Lung (tissue), 12 donors: ENCODE measurements around the gene LPAR1. TPM values are rescaled to one million over a fixed set of nuclear protein-coding genes. Genes with fewer than 3 reads are reported as not detected.
"Not testable (repeated sequence)": the region's sequence is repeated elsewhere in the genome, so short reads cannot be mapped to it uniquely, and the experiment has no call there.

ENCODE experiments used
- ATAC-seq: fragments of 200-7000 bp; cut with Tn5 transposase; one replicate; pipeline ENCODE4 v1.9.1; 2020; ENCODE audit warnings: moderate number of reproducible peaks; ENCODE audit not compliant: insufficient read depth, low FRiP score
- DNase-seq, 3 donors: peaks; one replicate each; pipeline ENCODE4 v3.0.0-alpha.2; 2013 to 2017
- H3K27ac ChIP-seq, 2 donors: one replicate each; pipeline ENCODE4 v1.5.1; 2013; ENCODE audit warnings: mild to moderate bottlenecking in 2 of 2, moderate library complexity in 2 of 2, control low read depth in 1 of 2, inconsistent platforms in 1 of 2, low read depth in 1 of 2, low read length in 1 of 2
- H3K27me3 ChIP-seq, 3 donors: one replicate each; pipeline ENCODE4 v1.5.1; 2013; ENCODE audit warnings: low read length in 2 of 3; ENCODE audit not compliant: control insufficient read depth in 3 of 3, insufficient read depth in 3 of 3
- H3K36me3 ChIP-seq, 4 donors: one replicate each; pipeline ENCODE4 v1.5.1; 2013; ENCODE audit warnings: low read length in 4 of 4, mild to moderate bottlenecking in 1 of 4, moderate library complexity in 1 of 4; ENCODE audit not compliant: control insufficient read depth in 4 of 4, insufficient read depth in 4 of 4
- H3K4me1 ChIP-seq, 5 donors: one replicate each; pipeline ENCODE4 v1.5.1; 2013; ENCODE audit warnings: low read length in 5 of 5, mild to moderate bottlenecking in 2 of 5, moderate library complexity in 1 of 5; ENCODE audit not compliant: control insufficient read depth in 5 of 5, insufficient read depth in 5 of 5
- H3K4me3 ChIP-seq: one replicate; pipeline ENCODE4 v1.5.1; 2013; ENCODE audit warnings: mild to moderate bottlenecking, control low read depth, moderate library complexity
- H3K9ac ChIP-seq, 2 donors: one replicate each; pipeline ENCODE4 v1.5.1; 2013; ENCODE audit warnings: low read length in 2 of 2, control low read depth in 1 of 2; ENCODE audit not compliant: insufficient read depth in 1 of 2
- H3K9me3 ChIP-seq, 4 donors: one replicate each; pipeline ENCODE4 v1.5.1; 2013; ENCODE audit warnings: low read length in 3 of 4, mild to moderate bottlenecking in 1 of 4, moderate library complexity in 1 of 4; ENCODE audit not compliant: control insufficient read depth in 4 of 4, insufficient read depth in 3 of 4
- CTCF ChIP-seq: IDR thresholded peaks from 2 replicates; pipeline ENCODE4 v1.5.1; 2012; ENCODE audit warnings: mild to moderate bottlenecking; ENCODE audit errors: control extremely low read depth, extremely low read depth
- WGBS, 2 donors: extraction: QIAGEN DNeasy Blood & Tissue Kit; methylation state at CpG; one replicate each; pipeline ENCODE4 v1.1.7; 2013; 5-methylcytosine and 5-hydroxymethylcytosine counted together
- polyA plus RNA-seq, 2 donors: library from polyadenylated mRNA; stranded (reverse); fragments of 200-250 nt; gene quantifications; one replicate each; pipeline ENCODE4 v1.2.1, GENCODE V29; 2013
- total RNA-seq, 2 donors: library from RNA; depleted of rRNA in 1 of 2; stranded (reverse); fragments of >200 nt in 1 of 2; gene quantifications; one replicate each; pipeline ENCODE4 v1.2.1, GENCODE V29; 2014 to 2021
- donor health status: control.
- donor health status: control.
- donor health status: Bipolar disorder and iron deficiency.
- donor health status: healthy.
- donor health status: DM: yes; HTN: yes; CAD: no.

The LPAR1 gene
- total and polyA plus RNA-seq, 4 donors, result 5.2 to 47.6 (median 23.3) TPM

- Histone ChIP-seq H3K4me3 (no peak overlapping the region), H3K27ac (no peak overlapping the region), H3K9me3 (no peaks in the 10 kb centered on the region), H3K27me3 (no peaks in the 10 kb centered on the region), H3K9ac (no peak overlapping the region), H3K4me1 (peaks cover 0 to 10% (median 0%) of the 10 kb centered on the region in 5 donors), H3K36me3 (no peaks in the 10 kb centered on the region)
- DNase-seq (no peak), ATAC-seq (no peak)
- no peak for TF ChIP-seq CTCF
- WGBS, 2 donors, result 83 to 90% methylated on average over 2 of the region's 2 CpGs
These were observed 14.5 kb upstream of the LPAR1 start for GRCh38 chr9:111052791-111053190.

DNA sequence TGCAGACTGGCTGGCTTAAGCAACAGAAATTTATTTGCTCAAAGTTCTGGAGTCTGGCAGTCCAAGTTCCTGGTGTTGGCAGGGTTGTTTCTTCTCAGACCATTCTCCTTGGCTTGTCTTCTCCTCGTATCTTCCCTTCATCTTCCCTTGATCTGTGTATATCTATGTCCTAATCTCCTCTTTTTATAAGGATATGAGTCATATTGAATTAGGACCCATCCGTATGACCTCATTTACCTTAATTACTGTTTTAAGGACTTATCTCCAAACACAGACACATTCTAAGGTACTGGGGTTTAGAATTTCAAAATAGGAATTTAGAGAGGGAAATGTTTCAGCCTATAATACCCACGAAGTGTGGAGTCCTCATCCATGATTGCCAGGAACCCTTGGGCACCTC is 13.1 kb upstream of the LPAR1 start:
- WGBS, 2 donors, result 60 to 69% methylated on average over 3 of the region's 3 CpGs
- Histone ChIP-seq H3K9me3 (no peaks in the 10 kb centered on the region), H3K9ac (no peak overlapping the region), H3K27me3 (no peaks in the 10 kb centered on the region), H3K27ac (no peak overlapping the region), H3K36me3 (no peaks in the 10 kb centered on the region), H3K4me3 (no peak overlapping the region), H3K4me1 (peaks cover 0 to 3% (median 0%) of the 10 kb centered on the region in 5 donors)
- no peak for DNase-seq
- TF ChIP-seq CTCF, result no peak
- ATAC-seq, result no peak

GRCh38 chr9:111050819-111051218 is 12.5 kb upstream of the LPAR1 start:
- Histone ChIP-seq H3K36me3 (no peaks in the 10 kb centered on the region), H3K4me1 (peaks cover 0 to 3% (median 0%) of the 10 kb centered on the region in 5 donors), H3K27ac (no peak overlapping the region), H3K4me3 (no peak overlapping the region), H3K27me3 (no peaks in the 10 kb centered on the region), H3K9ac (no peak overlapping the region), H3K9me3 (no peaks in the 10 kb centered on the region)
- DNase-seq (no peak), ATAC-seq (no peak)
- no peak for TF ChIP-seq CTCF

DNA sequence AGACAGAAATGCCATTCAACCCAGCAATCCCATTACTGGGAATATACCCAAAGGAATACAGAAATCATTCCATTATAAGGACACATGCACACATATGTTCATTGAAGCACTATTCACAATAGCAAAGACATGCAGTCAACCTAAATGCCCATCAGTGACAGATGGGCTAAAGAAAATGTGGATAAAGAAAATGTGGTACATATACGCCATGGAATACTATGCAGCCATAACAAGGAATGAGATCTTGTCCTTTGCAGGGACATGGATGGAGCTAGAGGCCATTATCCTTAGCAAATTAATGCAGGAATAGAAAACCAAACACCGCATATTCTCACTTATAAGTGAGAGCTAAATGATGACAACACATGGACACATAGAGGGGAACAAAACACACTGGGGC is 9.0 kb upstream of the LPAR1 start:
- DNase-seq, H3K9ac ChIP-seq, H3K4me1 ChIP-seq, H3K9me3 ChIP-seq, H3K27me3 ChIP-seq, H3K4me3 ChIP-seq, H3K36me3 ChIP-seq, ATAC-seq, H3K27ac ChIP-seq: not testable (repeated sequence)
- 96 to 99% methylated on average over 2 of the region's 2 CpGs for WGBS, 2 donors
